ENCODE results near the gene INPP4B.
A peak's percentile ranks its signal among the peaks of the same experiment; 100 is the strongest.

The INPP4B gene

GRCh38 chr4:142485452-142485851, 360.6 kb downstream of the INPP4B start:
- DNase-seq (ENCODE audit: low spot score) (no peak), FAIRE-seq (no peak)

- FAIRE-seq (no peak), DNase-seq (ENCODE audit: low spot score) (peak; percentile 8)
These were observed 365.9 kb downstream of the INPP4B start for GRCh38 chr4:142480244-142480643.

- DNase-seq (ENCODE audit: low spot score) (no peak), FAIRE-seq (no peak)
These were observed 370.4 kb downstream of the INPP4B start for GRCh38 chr4:142475663-142476062.

DNA sequence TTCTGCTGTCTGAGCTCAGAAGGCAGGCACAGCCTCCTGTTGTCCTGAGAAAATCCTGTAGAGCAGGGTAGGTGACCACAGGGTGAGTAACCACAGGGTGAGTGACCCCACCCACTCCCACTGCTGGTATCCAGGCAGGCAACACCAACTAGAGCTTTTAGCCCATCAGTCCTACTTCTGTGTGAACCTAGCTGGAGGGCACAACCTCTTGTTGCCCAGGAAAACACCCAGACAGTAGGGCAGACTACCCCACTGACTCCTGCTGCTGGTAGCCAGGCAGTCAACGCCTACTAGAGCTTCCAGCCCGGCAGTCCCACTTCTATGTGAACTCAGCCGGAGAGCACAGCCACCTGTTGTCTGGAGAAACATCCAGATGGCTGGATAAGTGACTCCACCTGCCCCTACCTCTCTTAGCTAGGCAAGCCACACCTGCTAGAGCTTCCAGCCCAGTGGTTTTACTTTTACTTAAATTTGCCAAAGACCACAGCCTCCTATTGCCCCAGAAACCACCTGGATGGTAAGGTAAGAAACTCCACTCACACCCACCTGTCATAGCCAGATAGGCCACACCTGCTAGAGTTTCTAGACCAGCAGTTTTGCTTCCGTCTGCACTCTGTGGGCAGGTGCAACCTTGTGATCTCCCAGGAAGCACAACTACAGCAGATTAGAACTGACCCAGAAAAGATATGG, 371.6 kb downstream of the INPP4B start:
- FAIRE-seq (no peak), DNase-seq (ENCODE audit: low spot score) (no peak)

- DNase-seq (ENCODE audit: low spot score) (no peak), FAIRE-seq (no peak)
These were observed 372.2 kb downstream of the INPP4B start for GRCh38 chr4:142473960-142474338.

DNA sequence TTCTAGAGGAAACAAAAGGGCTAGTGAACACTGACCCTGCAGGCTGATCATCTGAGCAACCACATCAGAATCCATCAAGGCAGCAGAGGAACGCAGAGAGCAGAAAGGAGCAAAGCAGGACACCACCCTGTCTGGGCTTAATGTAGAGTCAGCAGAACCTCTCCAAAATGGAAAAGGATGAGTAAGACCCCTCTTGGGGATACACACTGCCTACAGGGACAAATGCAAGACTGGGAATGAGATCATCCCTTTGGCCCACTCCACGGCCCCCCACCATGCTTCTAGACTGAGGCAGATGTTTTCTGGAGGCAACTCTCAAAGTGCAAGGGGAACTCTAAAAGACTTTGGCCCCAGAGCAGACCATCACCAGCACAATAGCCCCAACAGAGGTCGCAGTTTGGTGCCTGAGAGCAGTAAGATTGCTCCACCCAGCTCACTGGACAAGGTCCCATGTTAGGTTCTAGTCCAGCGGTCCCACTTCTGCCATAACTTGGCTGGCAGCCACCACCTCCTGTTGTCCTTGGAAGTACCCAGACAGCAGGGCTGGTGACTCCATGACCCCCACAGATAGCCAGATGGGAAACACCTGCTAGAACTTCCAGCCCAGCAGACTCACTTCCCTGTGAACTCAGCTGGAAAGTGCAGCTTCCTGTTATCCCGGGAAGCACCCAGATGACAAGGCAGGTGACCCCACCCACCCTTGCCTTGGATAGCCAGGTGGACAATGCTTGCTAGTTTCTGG, 372.7 kb downstream of the INPP4B start:
- FAIRE-seq (no peak), DNase-seq (ENCODE audit: low spot score) (no peak)

DNA sequence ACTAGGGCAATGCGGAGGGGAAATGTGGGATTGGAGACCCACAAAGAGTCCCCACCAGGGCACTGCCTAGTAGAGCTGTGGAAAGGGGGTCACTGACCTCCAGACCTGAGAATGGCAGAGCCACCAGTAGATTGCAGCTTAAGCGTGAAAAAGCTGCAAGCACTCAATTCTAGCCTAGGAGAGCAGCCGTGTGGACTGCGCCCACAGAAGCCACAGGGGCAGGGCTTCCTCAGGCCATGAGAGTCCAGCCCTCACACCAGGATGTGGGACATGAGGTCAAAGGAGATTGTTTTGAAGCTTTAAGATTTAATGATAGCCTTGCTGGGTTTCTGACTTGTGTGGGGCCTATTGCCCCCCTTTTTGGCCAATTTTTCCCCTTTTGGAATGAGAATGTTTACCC, 379.0 kb downstream of the INPP4B start:
- no peak for FAIRE-seq
- DNase-seq (ENCODE audit: low spot score): no peak

GRCh38 chr4:142465526-142465925, 380.6 kb downstream of the INPP4B start:
- no peak for DNase-seq (ENCODE audit: low spot score)
- FAIRE-seq: no peak

- FAIRE-seq (no peak), DNase-seq (ENCODE audit: low spot score) (no peak)
These were observed 382.9 kb downstream of the INPP4B start for GRCh38 chr4:142463206-142463605.

DNA sequence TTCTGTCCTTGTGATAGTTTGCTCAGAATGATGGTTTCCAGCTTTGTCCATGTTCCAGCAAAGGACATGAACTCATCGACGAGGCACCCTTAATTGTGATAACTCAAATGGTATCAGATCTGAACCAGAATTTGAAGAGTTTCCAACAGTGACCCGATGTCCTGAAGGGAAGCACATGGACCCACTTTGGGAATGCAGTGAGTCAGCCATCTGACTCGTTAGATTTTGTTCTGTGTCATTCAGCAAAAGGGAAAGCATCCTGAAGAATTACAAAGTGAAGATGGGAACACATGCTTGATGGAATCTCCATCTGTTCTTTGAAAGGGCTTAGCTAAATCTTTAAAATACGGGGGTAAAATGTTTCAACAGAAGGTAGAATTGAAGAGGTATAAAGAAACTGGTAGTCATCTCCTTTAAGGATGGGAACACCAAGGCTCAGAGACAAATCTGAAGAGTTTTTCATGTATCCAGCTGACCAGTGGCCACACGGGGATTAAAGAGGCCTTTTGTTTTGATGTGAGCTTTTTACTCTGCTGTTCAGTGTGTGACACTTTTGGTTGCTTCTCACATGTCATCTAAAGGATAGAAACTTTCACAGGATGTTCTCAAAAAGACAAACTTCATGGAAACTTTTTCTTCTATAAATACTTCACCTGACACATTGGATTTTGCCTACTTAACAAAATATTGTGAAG, 393.8 kb downstream of the INPP4B start:
- DNase-seq (ENCODE audit: low spot score) (no peak), FAIRE-seq (no peak)

GRCh38 chr4:142449771-142450373, 396.2 kb downstream of the INPP4B start:
- DNase-seq (ENCODE audit: low spot score) (no peak), FAIRE-seq (no peak)

DNA sequence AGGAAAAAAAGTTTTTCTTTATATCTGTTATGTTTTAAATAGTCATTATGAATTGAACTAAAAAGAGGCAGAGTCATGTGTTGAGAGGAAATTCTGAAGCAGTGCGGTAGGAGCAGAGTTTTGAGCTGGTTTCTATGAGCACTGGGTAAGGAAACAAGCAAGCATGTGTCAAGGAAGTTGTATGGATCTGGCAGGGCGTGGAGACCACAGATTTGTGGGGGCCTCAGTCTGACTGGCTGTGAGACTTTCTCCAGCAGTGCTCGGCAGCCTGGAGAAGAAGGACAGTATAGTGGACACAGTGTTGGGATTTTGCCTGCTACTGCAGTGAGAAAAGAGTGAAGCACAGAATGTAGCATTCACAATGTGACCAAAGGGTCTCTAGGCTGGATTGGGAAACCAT, 399.1 kb downstream of the INPP4B start:
- no peak for FAIRE-seq
- no peak for DNase-seq (ENCODE audit: low spot score)

GRCh38 chr4:142443469-142443868, 402.6 kb downstream of the INPP4B start:
- FAIRE-seq (no peak), DNase-seq (ENCODE audit: low spot score) (no peak)

DNA sequence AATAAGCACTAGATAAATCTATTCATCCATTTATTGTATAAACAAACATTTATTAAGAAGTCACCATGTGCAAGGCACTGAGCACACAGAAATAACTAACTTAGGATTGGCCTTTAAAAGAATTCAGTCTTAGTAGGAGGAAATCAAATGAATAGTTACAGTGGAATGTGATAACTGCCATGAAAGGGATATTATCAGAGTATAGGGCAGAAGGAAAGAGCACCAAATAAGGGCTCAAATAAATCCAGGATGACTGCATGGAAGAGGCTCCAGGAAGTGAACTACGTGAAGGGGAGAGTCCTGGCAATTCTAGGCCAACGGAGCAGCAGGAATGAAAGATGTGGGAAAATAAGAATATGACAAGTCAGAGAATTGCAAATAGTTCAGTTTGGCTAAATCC, 406.0 kb downstream of the INPP4B start:
- no peak for DNase-seq (ENCODE audit: low spot score)
- no peak for FAIRE-seq

DNA sequence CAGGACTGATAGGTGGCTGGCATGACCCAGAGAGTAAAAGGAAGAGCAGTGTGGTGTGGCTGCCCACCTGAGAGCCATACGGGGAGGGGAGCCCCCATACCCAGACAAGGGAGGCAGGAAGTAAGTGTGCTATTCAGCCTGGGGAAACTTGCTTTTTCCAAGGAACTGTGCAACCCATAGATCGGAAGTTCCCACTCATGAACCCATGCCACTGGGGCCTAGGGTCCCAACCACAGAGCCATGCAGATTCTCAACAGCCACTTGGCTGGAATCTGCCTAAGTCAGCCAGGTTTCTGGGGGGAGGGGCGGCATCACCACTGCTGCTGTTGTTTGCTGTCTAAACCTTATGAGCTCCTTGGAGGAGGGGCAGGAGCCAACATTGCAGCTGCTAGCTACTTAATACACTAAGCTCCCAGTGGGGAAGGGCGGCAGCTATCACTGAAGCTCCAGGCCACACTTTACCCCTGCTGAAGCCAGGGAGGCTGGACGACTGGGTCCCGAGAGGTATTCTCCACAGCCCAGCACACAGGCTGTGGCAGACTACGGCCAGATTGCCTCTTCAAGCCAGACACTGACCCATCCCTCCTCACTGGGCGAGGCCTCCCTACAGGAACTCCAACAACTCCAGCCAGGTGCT, 410.4 kb downstream of the INPP4B start:
- FAIRE-seq (no peak), DNase-seq (ENCODE audit: low spot score) (no peak)

- DNase-seq (ENCODE audit: low spot score) (no peak), FAIRE-seq (no peak)
These were observed 411.4 kb downstream of the INPP4B start for GRCh38 chr4:142434519-142435224.

- DNase-seq (ENCODE audit: low spot score) (no peak), FAIRE-seq (no peak)
These were observed 417.4 kb downstream of the INPP4B start for GRCh38 chr4:142428715-142429114.

- no peak for DNase-seq (ENCODE audit: low spot score)
- FAIRE-seq: no peak
These were observed 418.6 kb downstream of the INPP4B start for GRCh38 chr4:142427456-142427855.

DNA sequence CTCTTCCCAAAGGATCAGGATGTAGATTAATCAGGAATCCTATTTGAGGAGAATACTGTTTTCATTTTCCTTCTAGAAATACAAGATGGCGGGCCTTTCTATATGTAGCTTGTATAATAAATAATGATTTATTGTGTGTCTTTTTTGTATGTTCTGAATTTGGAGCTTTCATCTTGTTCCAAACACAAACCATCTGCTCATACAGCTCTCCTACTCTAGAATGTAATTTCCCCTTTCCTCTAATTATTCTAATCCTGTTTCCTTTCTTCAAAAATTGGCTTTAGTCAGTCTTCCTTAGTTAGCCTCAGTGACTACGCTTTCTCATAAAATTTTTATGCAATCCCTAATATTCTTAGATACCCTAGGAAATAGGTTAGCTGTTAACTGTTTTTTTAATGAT, 422.2 kb downstream of the INPP4B start:
- FAIRE-seq (no peak), DNase-seq (ENCODE audit: low spot score) (no peak)

- DNase-seq (ENCODE audit: low spot score) (no peak), FAIRE-seq (no peak)
These were observed 425.6 kb downstream of the INPP4B start for GRCh38 chr4:142420311-142421095.

Data from urothelium cell line (cell line).